NB4 (cell line): Measurements from ENCODE around the gene C10orf62.

Source experiments
- DNase-seq: peaks from one replicate; pipeline ENCODE4 v3.0.0; 2010; ENCODE audit warnings: low read depth
- H3K4me3 ChIP-seq: one replicate; pipeline ENCODE4 v1.5.1; 2011; ENCODE audit warnings: mild to moderate bottlenecking, low read depth, low read length, moderate library complexity
- MAX ChIP-seq: IDR thresholded peaks from 2 replicates; pipeline ENCODE4 v1.6.1; 2011; ENCODE audit warnings: low read depth, low read length
- MYC ChIP-seq: IDR thresholded peaks from 2 replicates; pipeline ENCODE4 v1.6.1; 2011; ENCODE audit warnings: low read depth, low read length
- POLR2A ChIP-seq: IDR thresholded peaks from 2 replicates; pipeline ENCODE4 v1.6.1; 2011; ENCODE audit warnings: mild to moderate bottlenecking; ENCODE audit not compliant: insufficient read length; ENCODE audit errors: extremely low read depth
- TF ChIP-seq, protein P1 (sequence below): IDR thresholded peaks from one replicate; pipeline ENCODE4 v1.5.1; 2012; ENCODE audit warnings: low read depth, low read length

C10orf62 gene

GRCh38 chr10:97601268-97602215 lies 12.0 kb downstream of the C10orf62 start:
- no peak for DNase-seq
- TF ChIP-seq POLR2A (no peak), MYC (no peak), MAX (no peak)
- TF ChIP-seq, protein P1, sequence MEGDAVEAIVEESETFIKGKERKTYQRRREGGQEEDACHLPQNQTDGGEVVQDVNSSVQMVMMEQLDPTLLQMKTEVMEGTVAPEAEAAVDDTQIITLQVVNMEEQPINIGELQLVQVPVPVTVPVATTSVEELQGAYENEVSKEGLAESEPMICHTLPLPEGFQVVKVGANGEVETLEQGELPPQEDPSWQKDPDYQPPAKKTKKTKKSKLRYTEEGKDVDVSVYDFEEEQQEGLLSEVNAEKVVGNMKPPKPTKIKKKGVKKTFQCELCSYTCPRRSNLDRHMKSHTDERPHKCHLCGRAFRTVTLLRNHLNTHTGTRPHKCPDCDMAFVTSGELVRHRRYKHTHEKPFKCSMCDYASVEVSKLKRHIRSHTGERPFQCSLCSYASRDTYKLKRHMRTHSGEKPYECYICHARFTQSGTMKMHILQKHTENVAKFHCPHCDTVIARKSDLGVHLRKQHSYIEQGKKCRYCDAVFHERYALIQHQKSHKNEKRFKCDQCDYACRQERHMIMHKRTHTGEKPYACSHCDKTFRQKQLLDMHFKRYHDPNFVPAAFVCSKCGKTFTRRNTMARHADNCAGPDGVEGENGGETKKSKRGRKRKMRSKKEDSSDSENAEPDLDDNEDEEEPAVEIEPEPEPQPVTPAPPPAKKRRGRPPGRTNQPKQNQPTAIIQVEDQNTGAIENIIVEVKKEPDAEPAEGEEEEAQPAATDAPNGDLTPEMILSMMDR = no peak
- no peak overlapping the region for H3K4me3 ChIP-seq

DNA sequence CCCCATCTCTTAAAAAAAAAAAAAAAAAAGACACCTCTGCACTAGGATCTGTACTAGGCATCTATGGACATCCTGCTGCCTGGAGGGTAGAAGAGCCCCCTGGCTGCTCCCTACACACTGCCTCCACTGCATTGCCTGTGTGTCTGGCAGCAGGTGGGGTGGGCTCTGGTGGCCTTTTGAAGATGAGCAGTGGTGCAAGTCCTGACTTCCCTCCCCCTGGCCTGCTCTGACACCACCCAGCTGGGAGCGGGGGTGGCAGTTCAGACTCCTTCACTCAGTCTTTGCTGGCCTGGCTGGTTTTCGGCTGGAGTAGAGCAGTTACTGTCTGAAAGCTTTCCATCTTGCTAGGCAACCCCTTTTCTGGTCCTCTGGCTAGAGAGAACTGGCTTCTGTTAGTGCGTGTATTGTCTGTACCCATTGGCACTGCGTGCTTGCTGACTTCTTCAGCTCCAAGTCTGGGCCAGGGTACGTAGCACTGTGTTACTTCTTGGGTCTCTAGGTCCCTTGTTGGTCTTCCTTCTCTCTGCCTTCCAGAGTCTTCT lies 17.6 kb downstream of the C10orf62 start:
- DNase-seq = no peak
- TF ChIP-seq MAX (no peak), MYC (no peak), POLR2A (no peak)
- TF ChIP-seq, protein P1 = no peak
- H3K4me3 ChIP-seq = no peak overlapping the region

DNA sequence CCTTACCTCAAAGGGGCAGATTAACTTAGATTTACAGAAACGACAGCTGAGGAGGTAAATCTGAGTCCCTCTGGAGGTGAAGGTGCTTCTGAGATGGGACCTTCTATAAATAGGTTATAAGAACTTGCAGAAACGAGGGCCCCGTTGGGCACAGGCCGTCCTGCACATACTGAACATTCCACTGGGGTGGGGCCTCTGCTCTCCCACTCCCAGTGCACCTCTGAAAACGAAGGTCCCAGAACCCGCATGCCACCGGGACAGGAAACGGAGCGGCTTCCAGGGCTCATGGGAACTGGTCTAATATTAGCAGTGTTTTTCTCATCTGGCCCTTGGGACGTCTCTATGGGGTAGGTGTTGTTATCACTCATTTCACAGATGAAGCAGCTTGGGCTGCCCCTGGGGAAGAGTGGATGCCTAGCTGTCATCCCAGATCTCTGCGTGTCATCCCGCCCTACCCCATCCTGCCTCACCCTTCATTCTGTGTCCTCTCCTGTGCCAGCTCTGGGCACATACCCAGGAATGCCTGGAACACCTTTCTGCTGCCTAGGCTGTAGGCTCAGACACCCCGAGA lies 19.6 kb downstream of the C10orf62 start:
- no peak overlapping the region for H3K4me3 ChIP-seq
- TF ChIP-seq MYC (no peak), POLR2A (no peak), MAX (no peak)
- TF ChIP-seq, protein P1 = no peak
- no peak for DNase-seq

DNA sequence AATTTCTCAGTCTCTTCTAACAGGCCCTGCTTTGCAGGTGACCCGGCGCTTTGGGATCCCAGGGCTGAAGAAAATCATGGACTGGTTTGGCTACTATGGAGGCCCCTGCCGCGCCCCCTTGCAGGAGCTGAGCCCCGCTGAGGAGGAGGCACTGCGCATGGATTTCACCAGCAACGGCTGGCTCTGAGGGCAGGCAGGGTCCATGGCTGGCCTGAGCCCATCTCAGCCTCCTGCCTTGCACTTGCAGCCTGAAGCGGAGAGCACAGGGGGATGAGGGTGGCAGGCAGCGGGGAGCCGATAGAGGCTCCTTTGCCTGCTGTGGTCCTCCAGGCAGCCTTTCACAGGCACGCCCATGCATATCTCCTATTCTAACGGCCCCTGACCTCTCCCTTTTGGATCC lies 22.0 kb downstream of the C10orf62 start:
- no peak for DNase-seq
- no peak for TF ChIP-seq POLR2A
- H3K4me3 ChIP-seq = no peak overlapping the region

DNA sequence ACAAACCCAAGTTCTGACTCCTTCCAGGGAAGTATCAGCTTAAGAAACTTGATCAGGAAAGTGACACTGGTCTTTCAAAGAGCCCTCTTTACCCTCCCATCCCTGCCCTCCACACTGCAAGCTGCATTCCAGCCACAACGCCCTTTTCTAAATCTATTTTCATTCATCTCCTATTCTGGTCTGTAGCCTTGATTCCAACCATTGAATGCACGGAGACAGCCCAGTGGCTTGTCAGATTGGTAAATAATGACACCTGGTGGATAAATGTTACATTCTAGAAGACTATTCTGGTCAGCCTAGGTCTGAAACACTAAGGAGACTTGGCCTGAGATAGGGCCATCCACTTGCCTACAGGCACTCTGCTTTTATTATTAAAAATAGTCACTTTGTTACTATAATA lies 22.9 kb downstream of the C10orf62 start:
- peak; percentile 50 for DNase-seq
- TF ChIP-seq MAX (no peak), POLR2A (no peak), MYC (no peak)
- TF ChIP-seq, protein P1 = no peak
- no peak overlapping the region for H3K4me3 ChIP-seq

GRCh38 chr10:97618285-97618684 lies 28.8 kb downstream of the C10orf62 start:
- TF ChIP-seq MAX (no peak), POLR2A (no peak), MYC (no peak)
- TF ChIP-seq, protein P1 = no peak
- no peak for DNase-seq
- H3K4me3 ChIP-seq = no peak overlapping the region
